Measurements from ENCODE around the gene LGALS7B. TPM values are rescaled to one million over a fixed set of nuclear protein-coding genes. Genes with fewer than 3 reads are reported as not detected.
"Not testable (repeated sequence)": the region's sequence is repeated elsewhere in the genome, so short reads cannot be mapped to it uniquely, and the experiment has no call there.

Gene LGALS7B
- total RNA-seq, 1 donor from 2014 or later: not detected

- no peak for DNase-seq (ENCODE audit: extremely low read depth, low read depth, low spot score)
These were observed 4.7 kb downstream of the LGALS7B start for GRCh38 chr19:38793671-38794070.

- DNase-seq (ENCODE audit: extremely low read depth, low read depth, low spot score): no peak
These were observed 6.5 kb downstream of the LGALS7B start for GRCh38 chr19:38795549-38795948.

GRCh38 chr19:38796154-38796553, 7.2 kb downstream of the LGALS7B start:
- DNase-seq (ENCODE audit: extremely low read depth, low read depth, low spot score): no peak

- not testable (repeated sequence) for DNase-seq (ENCODE audit: extremely low read depth, low read depth, low spot score)
These were observed 8.8 kb downstream of the LGALS7B start for GRCh38 chr19:38797781-38798180.

GRCh38 chr19:38799104-38799503, 10.1 kb downstream of the LGALS7B start:
- DNase-seq (ENCODE audit: extremely low read depth, low read depth, low spot score): no peak

GRCh38 chr19:38800577-38801347, 11.8 kb downstream of the LGALS7B start:
- no peak for DNase-seq (ENCODE audit: extremely low read depth, low read depth, low spot score)

- DNase-seq (ENCODE audit: extremely low read depth, low read depth, low spot score): no peak
These were observed 12.5 kb downstream of the LGALS7B start for GRCh38 chr19:38801359-38802095.

GRCh38 chr19:38803543-38803942, 14.5 kb downstream of the LGALS7B start:
- DNase-seq (ENCODE audit: extremely low read depth, low read depth, low spot score): no peak

- DNase-seq (ENCODE audit: extremely low read depth, low read depth, low spot score): no peak
These were observed 16.2 kb downstream of the LGALS7B start for GRCh38 chr19:38805180-38805579.

- no peak for DNase-seq (ENCODE audit: extremely low read depth, low read depth, low spot score)
These were observed 17.4 kb downstream of the LGALS7B start for GRCh38 chr19:38806371-38806770.

- not testable (repeated sequence) for DNase-seq (ENCODE audit: extremely low read depth, low read depth, low spot score)
These were observed 18.5 kb downstream of the LGALS7B start for GRCh38 chr19:38807374-38808098.

- DNase-seq (ENCODE audit: extremely low read depth, low read depth, low spot score): no peak
These were observed 19.7 kb downstream of the LGALS7B start for GRCh38 chr19:38808741-38809140.

- no peak for DNase-seq (ENCODE audit: extremely low read depth, low read depth, low spot score)
These were observed 20.7 kb downstream of the LGALS7B start for GRCh38 chr19:38809592-38810252.

- DNase-seq (ENCODE audit: extremely low read depth, low read depth, low spot score): no peak
These were observed 23.2 kb downstream of the LGALS7B start for GRCh38 chr19:38812009-38812840.

GRCh38 chr19:38812841-38813320, 23.9 kb downstream of the LGALS7B start, which contains the start of gene LGALS4:
Gene LGALS4 (minus strand): TSS chr19:38812945. CDS start chr19:38812886, 59 bp downstream.
- DNase-seq (ENCODE audit: extremely low read depth, low read depth, low spot score): no peak

- no peak for DNase-seq (ENCODE audit: extremely low read depth, low read depth, low spot score)
These were observed 24.3 kb downstream of the LGALS7B start for GRCh38 chr19:38813323-38813722.

GRCh38 chr19:38813932-38814331, 24.9 kb downstream of the LGALS7B start:
- not testable (repeated sequence) for DNase-seq (ENCODE audit: extremely low read depth, low read depth, low spot score)

GRCh38 chr19:38815059-38816001, 26.3 kb downstream of the LGALS7B start:
- no peak for DNase-seq (ENCODE audit: extremely low read depth, low read depth, low spot score)

Measured in glomerular endothelial cell (primary cell).